ENCODE data around the gene ITGB6. TPM values are rescaled to one million over a fixed set of nuclear protein-coding genes. Genes with fewer than 3 reads are reported as not detected.

The ITGB6 gene
- total and polyA plus RNA-seq, 2 of the 4 experiments (the other 2 are of a cell fraction), result under 0.01 TPM; not detected in 1

GRCh38 chr2:160167089-160167740 lies 32.9 kb downstream of the ITGB6 start:
- CTCF ChIA-PET, result no interaction called here
- no peaks in the 10 kb centered on the region for H3K4me1 ChIP-seq (ENCODE audit: control insufficient read depth, insufficient read depth, low read length)
- H4K91ac ChIP-seq (ENCODE audit: insufficient read depth, low read depth, low read length), result no peak overlapping the region
- no peak overlapping the region for H3K4me3 ChIP-seq (ENCODE audit: insufficient read depth, low read depth, low read length)
- ATAC-seq (ENCODE audit: low read depth), result no peak
- POLR2A ChIA-PET (ENCODE audit: unreplicated experiment), result no interaction called here
- H4K20me1 ChIP-seq (ENCODE audit: insufficient read depth, low read length), result no peaks in the 10 kb centered on the region
- H3K9me3 ChIP-seq (ENCODE audit: control insufficient read depth, insufficient read depth, low read length), result no peaks in the 10 kb centered on the region
- no TSS peak for BruUV-seq (replicated peaks)
- no peak overlapping the region for H4K5ac ChIP-seq (ENCODE audit: low read depth, low read length)
- WGBS, 2 experiments (ENCODE audit: extremely low coverage in 2 of 2, insufficient read length in 1 of 2), result 88% methylated on average over 3 of the region's 12 CpGs; no CpG with 5 or more reads in 1 of the 2 experiments
- no peaks in the 10 kb centered on the region for H3K36me3 ChIP-seq (ENCODE audit: control insufficient read depth, insufficient read depth, low read length)
- H4K8ac ChIP-seq (ENCODE audit: low read depth in 2 of 2, low read length in 2 of 2), result no peak overlapping the region
- DNase-seq, result no peak
- in situ Hi-C loops (cut with MboI; ENCODE audit: low sequenced_read_pairs) (no loop called here), dilution Hi-C loops (cut with HindIII; ENCODE audit: low sequenced_read_pairs, unreplicated experiment) (no loop called here), intact Hi-C loops (cut with micrococcal nuclease) (no loop called here)
- H2BK5ac ChIP-seq (ENCODE audit: low read depth, low read length, poor library complexity, severe bottlenecking), result no peak overlapping the region
- H3K4ac ChIP-seq (ENCODE audit: low read depth, low read length), result no peak overlapping the region
- no peak overlapping the region for H3K56ac ChIP-seq (ENCODE audit: extremely low read depth, insufficient read depth, low read length)
- H3K79me1 ChIP-seq (ENCODE audit: low read depth in 1 of 2, low read length in 2 of 2), result no peaks in the 10 kb centered on the region
- no peak overlapping the region for H3K18ac ChIP-seq (ENCODE audit: low read depth, low read length)
- no peak overlapping the region for H2BK15ac ChIP-seq (ENCODE audit: low read depth, low read length)
- H3K4me2 ChIP-seq (ENCODE audit: low read depth, low read length), result no peak overlapping the region
- no peaks in the 10 kb centered on the region for H3K27me3 ChIP-seq (ENCODE audit: control insufficient read depth, insufficient read depth, low read length)
- no peak overlapping the region for H3K27ac ChIP-seq (ENCODE audit: insufficient read depth, low read length)
- H3K9ac ChIP-seq (ENCODE audit: low read depth, low read length), result no peak overlapping the region
- H2BK20ac ChIP-seq (ENCODE audit: low read depth, low read length), result no peak overlapping the region
- no peaks in the 10 kb centered on the region for H3K9me1 ChIP-seq (ENCODE audit: insufficient read depth, low read length)
- H2BK120ac ChIP-seq (ENCODE audit: low read depth, low read length), result no peak overlapping the region
- H2AK5ac ChIP-seq (ENCODE audit: low read depth, low read length), result no peak overlapping the region
- no peak for TF ChIP-seq MXI1 (IDR thresholded peaks at IDR 0.05; ENCODE audit: borderline replicate concordance, low read depth, low read length)
- TF ChIP-seq NFE2L2 (IDR thresholded peaks at IDR 0.05; ENCODE audit: low read depth, low read length), result no peak
- no peak for TF ChIP-seq RAD21 (IDR thresholded peaks at IDR 0.05; ENCODE audit: low read length)
- TF ChIP-seq CEBPB (IDR thresholded peaks at IDR 0.05; ENCODE audit: low read depth, low read length), result no peak
- no peak for TF ChIP-seq FOS (IDR thresholded peaks at IDR 0.05; ENCODE audit: low read depth, low read length)
- TF ChIP-seq RFX5 (IDR thresholded peaks at IDR 0.05; ENCODE audit: low read depth, low read length), result no peak
- no peak for TF ChIP-seq MAZ (IDR thresholded peaks at IDR 0.05; ENCODE audit: borderline replicate concordance, low read depth, low read length)
- TF ChIP-seq MAFK (IDR thresholded peaks at IDR 0.05; ENCODE audit: low read depth, low read length), result no peak
- no peak for TF ChIP-seq SMC3 (IDR thresholded peaks at IDR 0.05; ENCODE audit: low read depth, low read length)
- TF ChIP-seq, protein P1, sequence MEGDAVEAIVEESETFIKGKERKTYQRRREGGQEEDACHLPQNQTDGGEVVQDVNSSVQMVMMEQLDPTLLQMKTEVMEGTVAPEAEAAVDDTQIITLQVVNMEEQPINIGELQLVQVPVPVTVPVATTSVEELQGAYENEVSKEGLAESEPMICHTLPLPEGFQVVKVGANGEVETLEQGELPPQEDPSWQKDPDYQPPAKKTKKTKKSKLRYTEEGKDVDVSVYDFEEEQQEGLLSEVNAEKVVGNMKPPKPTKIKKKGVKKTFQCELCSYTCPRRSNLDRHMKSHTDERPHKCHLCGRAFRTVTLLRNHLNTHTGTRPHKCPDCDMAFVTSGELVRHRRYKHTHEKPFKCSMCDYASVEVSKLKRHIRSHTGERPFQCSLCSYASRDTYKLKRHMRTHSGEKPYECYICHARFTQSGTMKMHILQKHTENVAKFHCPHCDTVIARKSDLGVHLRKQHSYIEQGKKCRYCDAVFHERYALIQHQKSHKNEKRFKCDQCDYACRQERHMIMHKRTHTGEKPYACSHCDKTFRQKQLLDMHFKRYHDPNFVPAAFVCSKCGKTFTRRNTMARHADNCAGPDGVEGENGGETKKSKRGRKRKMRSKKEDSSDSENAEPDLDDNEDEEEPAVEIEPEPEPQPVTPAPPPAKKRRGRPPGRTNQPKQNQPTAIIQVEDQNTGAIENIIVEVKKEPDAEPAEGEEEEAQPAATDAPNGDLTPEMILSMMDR (conservative IDR thresholded peaks at IDR 0.05; ENCODE audit: low read depth, low read length), result no peak
- TF ChIP-seq BHLHE40 (IDR thresholded peaks at IDR 0.05; ENCODE audit: low read depth, low read length), result no peak
- TF ChIP-seq RCOR1 (IDR thresholded peaks at IDR 0.05; ENCODE audit: insufficient replicate concordance, low read length), result no peak
- TF ChIP-seq CHD1 (IDR thresholded peaks at IDR 0.05; ENCODE audit: low read depth, low read length), result no peak
- no peak for TF ChIP-seq POLR2A (IDR thresholded peaks at IDR 0.05; ENCODE audit: low read depth, low read length)
- TF ChIP-seq ELK1 (IDR thresholded peaks at IDR 0.05; ENCODE audit: borderline replicate concordance, low read depth, low read length), result no peak
- TF ChIP-seq, protein P2, sequence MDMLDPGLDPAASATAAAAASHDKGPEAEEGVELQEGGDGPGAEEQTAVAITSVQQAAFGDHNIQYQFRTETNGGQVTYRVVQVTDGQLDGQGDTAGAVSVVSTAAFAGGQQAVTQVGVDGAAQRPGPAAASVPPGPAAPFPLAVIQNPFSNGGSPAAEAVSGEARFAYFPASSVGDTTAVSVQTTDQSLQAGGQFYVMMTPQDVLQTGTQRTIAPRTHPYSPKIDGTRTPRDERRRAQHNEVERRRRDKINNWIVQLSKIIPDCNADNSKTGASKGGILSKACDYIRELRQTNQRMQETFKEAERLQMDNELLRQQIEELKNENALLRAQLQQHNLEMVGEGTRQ (IDR thresholded peaks at IDR 0.05; ENCODE audit: low read depth, low read length), result no peak
- H2AFZ ChIP-seq (replicated peaks; ENCODE audit: low read length, poor library complexity), result no peak overlapping the region
- no peak overlapping the region for H3K23ac ChIP-seq (ENCODE audit: low read depth, low read length)
- no peak overlapping the region for H2AK9ac ChIP-seq (replicated peaks; ENCODE audit: low read depth, low read length, poor library complexity)
- H3K14ac ChIP-seq (replicated peaks; ENCODE audit: low read depth, low read length), result no peak overlapping the region
